Measurements from ENCODE around the gene CMKLR1. TPM values are rescaled to one million over a fixed set of nuclear protein-coding genes. Genes with fewer than 3 reads are reported as not detected.

CMKLR1 gene
- total RNA-seq, 4 donors from 2014 or later = 10.2 to 14.5 (median 12.6) TPM

DNA sequence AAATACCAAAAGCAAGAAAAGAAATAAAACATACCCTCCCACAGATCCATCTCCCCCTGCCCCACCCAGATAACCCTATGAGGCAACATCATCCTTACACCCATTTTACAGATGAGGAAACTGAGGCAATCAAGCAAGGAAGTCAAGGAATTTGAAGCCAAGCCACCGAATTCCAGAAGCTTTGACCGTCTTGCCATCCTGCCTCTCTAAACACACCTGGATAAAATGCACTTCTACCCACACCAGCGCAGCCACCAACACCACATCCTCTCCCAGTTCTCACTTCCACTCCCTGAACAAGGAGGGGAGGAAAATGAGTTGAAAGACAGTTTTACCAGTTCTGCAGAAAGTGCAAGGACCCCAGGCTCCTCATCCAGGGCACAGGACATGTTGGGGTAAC, 13.6 kb downstream of the CMKLR1 start:
- TF ChIP-seq POLR2A (IDR thresholded peaks at IDR 0.05; ENCODE audit: low read depth) (no peak), POLR2AphosphoS5 (IDR thresholded peaks at IDR 0.05) (no peak), EP300 (IDR thresholded peaks at IDR 0.05) (no peak)
- Histone ChIP-seq H3K36me3 (no peaks in the 10 kb centered on the region), H3K27ac (replicated peaks in 1 of 4) (no peak overlapping the region), H3K9me3 (no peaks in the 10 kb centered on the region), H3K27me3 (peaks cover 0 to 10% (median 0%) of the 10 kb centered on the region in 4 donors), H3K4me3 (no peak overlapping the region), H3K4me1 (peaks cover 9 to 28% (median 17%) of the 10 kb centered on the region in 4 donors)
- DNase-seq (ENCODE audit: extremely low spot score) = no peak
- intact Hi-C loops (cut with DNase I) = no loop called here
- 93% methylated on average over 3 of the region's 3 CpGs for WGBS

DNA sequence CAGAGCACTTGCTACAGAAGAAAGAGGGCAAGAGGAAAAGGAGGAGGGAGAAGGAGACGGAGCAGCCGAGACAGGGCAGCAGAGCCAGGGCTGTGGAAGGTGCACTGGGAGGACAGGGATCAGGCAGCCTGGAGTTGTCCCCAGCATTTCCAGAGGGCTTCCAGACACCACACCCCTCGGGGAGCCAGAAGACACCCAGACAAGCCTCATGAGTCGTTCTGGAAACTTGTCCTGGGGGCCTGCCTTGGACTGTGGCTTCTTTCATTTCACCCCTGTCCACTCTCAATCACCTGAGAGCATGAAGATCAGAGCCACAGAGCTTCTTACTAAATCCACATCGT, 14.1 kb downstream of the CMKLR1 start:
- H3K27me3 ChIP-seq = peaks cover 0 to 10% (median 0%) of the 10 kb centered on the region in 4 donors
- DNase-seq (ENCODE audit: extremely low spot score) = no peak
- H3K9me3 ChIP-seq = no peaks in the 10 kb centered on the region
- intact Hi-C loops (cut with DNase I) = no loop called here
- H3K4me1 ChIP-seq = peaks cover 9 to 28% (median 17%) of the 10 kb centered on the region in 4 donors
- H3K36me3 ChIP-seq = no peaks in the 10 kb centered on the region
- no peak overlapping the region for H3K4me3 ChIP-seq
- no peak overlapping the region for H3K27ac ChIP-seq (replicated peaks in 1 of 4)
- WGBS = 70% methylated on average over 5 of the region's 5 CpGs
- TF ChIP-seq POLR2AphosphoS5 (IDR thresholded peaks at IDR 0.05) (no peak), POLR2A (IDR thresholded peaks at IDR 0.05; ENCODE audit: low read depth) (no peak), EP300 (IDR thresholded peaks at IDR 0.05) (no peak)
- TF ChIP-seq, protein P1, sequence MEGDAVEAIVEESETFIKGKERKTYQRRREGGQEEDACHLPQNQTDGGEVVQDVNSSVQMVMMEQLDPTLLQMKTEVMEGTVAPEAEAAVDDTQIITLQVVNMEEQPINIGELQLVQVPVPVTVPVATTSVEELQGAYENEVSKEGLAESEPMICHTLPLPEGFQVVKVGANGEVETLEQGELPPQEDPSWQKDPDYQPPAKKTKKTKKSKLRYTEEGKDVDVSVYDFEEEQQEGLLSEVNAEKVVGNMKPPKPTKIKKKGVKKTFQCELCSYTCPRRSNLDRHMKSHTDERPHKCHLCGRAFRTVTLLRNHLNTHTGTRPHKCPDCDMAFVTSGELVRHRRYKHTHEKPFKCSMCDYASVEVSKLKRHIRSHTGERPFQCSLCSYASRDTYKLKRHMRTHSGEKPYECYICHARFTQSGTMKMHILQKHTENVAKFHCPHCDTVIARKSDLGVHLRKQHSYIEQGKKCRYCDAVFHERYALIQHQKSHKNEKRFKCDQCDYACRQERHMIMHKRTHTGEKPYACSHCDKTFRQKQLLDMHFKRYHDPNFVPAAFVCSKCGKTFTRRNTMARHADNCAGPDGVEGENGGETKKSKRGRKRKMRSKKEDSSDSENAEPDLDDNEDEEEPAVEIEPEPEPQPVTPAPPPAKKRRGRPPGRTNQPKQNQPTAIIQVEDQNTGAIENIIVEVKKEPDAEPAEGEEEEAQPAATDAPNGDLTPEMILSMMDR (IDR thresholded peaks at IDR 0.05) = no peak

DNA sequence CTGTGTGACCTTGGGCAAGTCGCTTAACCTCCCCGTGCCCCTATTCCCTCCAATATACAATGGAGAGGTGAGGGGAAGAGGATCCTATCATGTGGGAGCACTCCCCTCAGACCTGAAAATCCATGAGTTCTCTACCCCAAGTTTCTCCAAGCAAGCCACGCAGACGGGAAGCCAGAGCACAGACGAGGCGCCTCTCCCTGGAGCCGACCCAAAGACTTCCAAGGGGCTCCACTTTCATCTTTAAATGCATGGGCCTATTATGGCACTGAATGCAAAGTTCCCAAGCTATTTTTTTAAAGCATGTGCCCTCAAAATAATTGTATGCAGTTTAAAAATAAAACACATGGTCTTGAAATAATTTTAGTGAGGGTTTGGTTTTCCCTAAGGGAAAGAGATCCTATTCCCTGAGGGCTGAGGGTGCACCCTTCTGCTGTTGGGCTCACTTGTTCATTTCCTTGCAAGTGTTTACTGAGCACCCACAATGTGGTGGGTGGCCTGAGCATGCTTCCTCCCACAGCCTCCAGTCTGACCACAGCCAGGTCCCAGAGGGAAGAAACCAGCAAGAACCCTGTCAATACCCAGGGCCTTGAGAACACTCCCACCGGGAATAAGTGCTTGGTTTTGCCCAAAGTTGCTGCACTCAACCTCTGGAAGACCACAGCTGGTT, 14.6 kb downstream of the CMKLR1 start:
- TF ChIP-seq POLR2A (IDR thresholded peaks at IDR 0.05; ENCODE audit: low read depth) (no peak), POLR2AphosphoS5 (IDR thresholded peaks at IDR 0.05) (no peak), EP300 (IDR thresholded peaks at IDR 0.05) (no peak)
- TF ChIP-seq, protein P1 (IDR thresholded peaks at IDR 0.05) = no peak
- intact Hi-C loops (cut with DNase I) = no loop called here
- WGBS = 87% methylated on average over 7 of the region's 8 CpGs
- peaks cover 9 to 28% (median 17%) of the 10 kb centered on the region in 4 donors for H3K4me1 ChIP-seq
- H3K36me3 ChIP-seq = no peaks in the 10 kb centered on the region
- H3K27ac ChIP-seq (replicated peaks in 1 of 4) = no peak overlapping the region
- no peak overlapping the region for H3K4me3 ChIP-seq
- DNase-seq (ENCODE audit: extremely low spot score) = no peak
- peaks cover 0 to 10% (median 0%) of the 10 kb centered on the region in 4 donors for H3K27me3 ChIP-seq
- H3K9me3 ChIP-seq = no peaks in the 10 kb centered on the region

DNA sequence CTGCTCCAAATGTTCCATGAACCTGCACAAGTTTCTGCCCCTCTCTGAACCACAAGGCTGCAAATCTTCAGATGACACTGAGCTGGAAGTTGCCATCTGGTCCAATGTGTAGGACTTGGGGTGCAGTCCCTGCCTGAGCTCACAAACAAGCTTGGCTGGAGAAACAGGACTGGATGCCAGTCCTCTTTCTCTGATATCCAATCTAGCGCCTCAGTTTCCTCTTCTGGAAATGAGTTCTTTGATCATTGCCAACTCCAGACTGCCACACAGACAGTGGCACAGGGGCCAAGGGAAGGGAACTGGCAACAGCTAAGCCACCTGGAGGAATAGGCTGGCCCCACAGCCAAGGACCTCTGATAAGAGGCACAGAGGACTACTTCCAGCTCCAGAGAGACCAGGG, 15.5 kb downstream of the CMKLR1 start:
- H3K36me3 ChIP-seq = no peaks in the 10 kb centered on the region
- no peak overlapping the region for H3K27ac ChIP-seq (replicated peaks in 1 of 4)
- intact Hi-C loops (cut with DNase I) = no loop called here
- 100% methylated on average over 1 of the region's 1 CpG for WGBS
- peaks cover 9 to 24% (median 13%) of the 10 kb centered on the region in 4 donors for H3K4me1 ChIP-seq
- TF ChIP-seq POLR2A (IDR thresholded peaks at IDR 0.05; ENCODE audit: low read depth) (no peak), EP300 (IDR thresholded peaks at IDR 0.05) (no peak), POLR2AphosphoS5 (IDR thresholded peaks at IDR 0.05) (no peak)
- TF ChIP-seq, protein P1 (IDR thresholded peaks at IDR 0.05) = no peak
- peaks cover 0 to 17% (median 0%) of the 10 kb centered on the region in 4 donors for H3K27me3 ChIP-seq
- H3K9me3 ChIP-seq = no peaks in the 10 kb centered on the region
- no peak overlapping the region for H3K4me3 ChIP-seq
- DNase-seq (ENCODE audit: extremely low spot score) = no peak

DNA sequence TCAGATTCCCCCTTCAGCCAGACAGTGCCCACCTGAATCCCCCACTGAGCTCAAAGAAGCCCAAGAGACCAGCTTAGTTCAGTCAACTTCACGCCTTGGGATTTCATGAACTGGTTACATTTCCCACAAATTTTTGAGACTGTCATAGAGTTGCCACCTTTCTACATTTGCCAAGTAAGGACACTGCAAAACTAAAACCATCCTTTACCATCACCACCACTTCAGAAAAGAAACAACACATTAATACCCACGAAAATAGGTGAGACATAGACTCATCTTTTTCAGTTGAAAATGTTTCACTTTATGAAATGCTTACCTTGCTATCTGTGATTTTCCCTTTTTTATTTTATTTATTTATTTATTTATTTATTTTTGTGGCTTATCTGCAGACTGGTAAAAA, 16.1 kb downstream of the CMKLR1 start:
- intact Hi-C loops (cut with DNase I) = no loop called here
- no peak for DNase-seq (ENCODE audit: extremely low spot score)
- H3K36me3 ChIP-seq = no peaks in the 10 kb centered on the region
- no peak overlapping the region for H3K27ac ChIP-seq (replicated peaks in 1 of 4)
- peaks cover 0 to 20% (median 0%) of the 10 kb centered on the region in 4 donors for H3K27me3 ChIP-seq
- no peaks in the 10 kb centered on the region for H3K9me3 ChIP-seq
- 90% methylated on average over 2 of the region's 2 CpGs for WGBS
- TF ChIP-seq POLR2AphosphoS5 (IDR thresholded peaks at IDR 0.05) (no peak), POLR2A (IDR thresholded peaks at IDR 0.05; ENCODE audit: low read depth) (no peak), EP300 (IDR thresholded peaks at IDR 0.05) (no peak)
- TF ChIP-seq, protein P1 (IDR thresholded peaks at IDR 0.05) = no peak
- peaks cover 4 to 18% (median 7%) of the 10 kb centered on the region in 4 donors for H3K4me1 ChIP-seq
- no peak overlapping the region for H3K4me3 ChIP-seq
